Smooth muscle cell (in vitro differentiated cells): Measurements from ENCODE around the gene HESX1. TPM values are rescaled to one million over a fixed set of nuclear protein-coding genes. Genes with fewer than 3 reads are reported as not detected.

Experiments
- DNase-seq: peaks from one replicate; lab custom pipeline; 2025; ENCODE audit not compliant: unreplicated experiment; lab: John Stamatoyannopoulos, UW
- H2AFZ ChIP-seq: fragments of 200-600 bp; sonication (generic); 2 replicates; pipeline ENCODE4 v1.6.0; 2016; ENCODE audit warnings: antibody characterized with exemption, low read depth, mild to moderate bottlenecking
- H3F3A ChIP-seq: fragments of 200-600 bp; sonication (generic); 2 replicates; pipeline ENCODE4 v1.6.0; 2017; ENCODE audit warnings: antibody characterized with exemption, low read depth
- H3K27ac ChIP-seq: fragments of 200-600 bp; sonication (generic); 2 replicates; pipeline ENCODE4 v1.5.1; 2016; ENCODE audit warnings: low read depth, mild to moderate bottlenecking
- H3K27me3 ChIP-seq: fragments of 200-600 bp; sonication (generic); 2 replicates; pipeline ENCODE4 v1.6.1; 2016; ENCODE audit warnings: low read depth, mild to moderate bottlenecking
- H3K36me3 ChIP-seq: fragments of 200-600 bp; sonication (generic); 2 replicates; pipeline ENCODE4 v1.5.1; 2016; ENCODE audit warnings: low read depth
- H3K4me1 ChIP-seq: fragments of 200-600 bp; sonication (generic); 2 replicates; pipeline ENCODE4 v1.5.1; 2016; ENCODE audit warnings: low read depth
- H3K4me2 ChIP-seq: fragments of 200-600 bp; sonication (generic); 2 replicates; pipeline ENCODE4 v1.6.0; 2016; ENCODE audit warnings: mild to moderate bottlenecking
- H3K4me3 ChIP-seq: fragments of 200-600 bp; sonication (generic); 2 replicates; pipeline ENCODE4 v1.5.1; 2016; ENCODE audit warnings: mild to moderate bottlenecking
- H3K79me2 ChIP-seq: fragments of 200-600 bp; sonication (generic); 2 replicates; pipeline ENCODE4 v1.6.0; 2016; ENCODE audit warnings: low read depth, mild to moderate bottlenecking
- H3K9ac ChIP-seq: fragments of 200-600 bp; sonication (generic); 2 replicates; pipeline ENCODE4 v1.6.0; 2016; ENCODE audit warnings: low read depth
- H3K9me3 ChIP-seq: fragments of 200-600 bp; sonication (generic); replicated peaks from 2 replicates; pipeline ENCODE4 v1.5.1; 2016; ENCODE audit warnings: low read depth
- H4K20me1 ChIP-seq: fragments of 200-600 bp; sonication (generic); 2 replicates; pipeline ENCODE4 v1.6.0; 2016; ENCODE audit warnings: low read depth
- WGBS: methylation state at CpG from one replicate; pipeline ENCODE4 v1.1.7; 2016; ENCODE audit warnings: low lambda C conversion rate; 5-methylcytosine and 5-hydroxymethylcytosine counted together
- polyA plus RNA-seq: library from polyadenylated mRNA; unstranded; fragments of >200 nt; fragmentation: Nextera tagmentation; extraction: Ambion mirVana; gene quantifications from 2 replicates; pipeline ENCODE4 v1.2.1, GENCODE V29; 2016
- total RNA-seq: library from RNA; depleted of rRNA; stranded (reverse); fragments of >200 nt; gene quantifications from 2 replicates; pipeline ENCODE4 v1.2.3, GENCODE V29; 2014
- TF ChIP-seq, protein P1 (sequence below): fragments of 200-600 bp; sonication (generic); IDR thresholded peaks from 2 replicates; pipeline ENCODE4 v1.5.1; 2017; ENCODE audit warnings: borderline replicate concordance, mild to moderate bottlenecking, antibody characterized with exemption; ENCODE audit not compliant: insufficient read depth, poor library complexity, severe bottlenecking

HESX1 gene
- total and polyA plus RNA-seq, 2 experiments from 2014 or later, result 2.1 TPM; not detected in 1

DNA sequence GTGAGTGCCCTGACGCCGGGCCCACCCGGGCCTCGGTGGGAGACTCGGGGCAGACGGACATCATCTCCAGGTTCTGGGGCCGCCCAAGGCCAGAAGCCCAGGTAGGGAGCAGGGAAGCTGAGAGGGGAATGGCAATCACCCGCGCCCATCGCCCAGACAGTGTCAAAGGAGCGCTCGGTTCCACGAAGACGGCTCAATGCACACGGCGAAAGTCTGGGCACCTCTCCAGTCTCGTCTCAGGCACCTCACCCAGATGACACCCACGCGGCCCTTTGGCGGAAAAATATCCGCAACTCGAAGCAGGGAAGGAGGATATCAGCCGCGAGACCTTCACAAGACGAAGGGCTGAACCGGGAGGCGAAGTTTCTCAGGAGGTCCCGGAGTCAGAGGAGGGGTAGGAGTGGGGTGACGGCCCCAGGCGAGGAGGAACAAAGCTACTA is 35.5 kb downstream of the HESX1 start:
- WGBS, result 4% methylated on average over 30 of the region's 30 CpGs
- DNase-seq, result no peak
- Histone ChIP-seq H3K4me1 (peaks cover 40% of the 10 kb centered on the region), H3K9ac (peak overlapping the region; percentile 43), H4K20me1 (no peaks in the 10 kb centered on the region), H3K79me2 (no peaks in the 10 kb centered on the region), H3K36me3 (no peaks in the 10 kb centered on the region), H2AFZ (peak overlapping the region; percentile 88), H3K4me2 (peak overlapping the region; percentile 100), H3K27me3 (peaks cover 4% of the 10 kb centered on the region), H3K4me3 (peak overlapping the region; percentile 75), H3F3A (no peaks in the 10 kb centered on the region), H3K27ac (no peak overlapping the region), H3K9me3 (no peaks in the 10 kb centered on the region)
- TF ChIP-seq, protein P1, sequence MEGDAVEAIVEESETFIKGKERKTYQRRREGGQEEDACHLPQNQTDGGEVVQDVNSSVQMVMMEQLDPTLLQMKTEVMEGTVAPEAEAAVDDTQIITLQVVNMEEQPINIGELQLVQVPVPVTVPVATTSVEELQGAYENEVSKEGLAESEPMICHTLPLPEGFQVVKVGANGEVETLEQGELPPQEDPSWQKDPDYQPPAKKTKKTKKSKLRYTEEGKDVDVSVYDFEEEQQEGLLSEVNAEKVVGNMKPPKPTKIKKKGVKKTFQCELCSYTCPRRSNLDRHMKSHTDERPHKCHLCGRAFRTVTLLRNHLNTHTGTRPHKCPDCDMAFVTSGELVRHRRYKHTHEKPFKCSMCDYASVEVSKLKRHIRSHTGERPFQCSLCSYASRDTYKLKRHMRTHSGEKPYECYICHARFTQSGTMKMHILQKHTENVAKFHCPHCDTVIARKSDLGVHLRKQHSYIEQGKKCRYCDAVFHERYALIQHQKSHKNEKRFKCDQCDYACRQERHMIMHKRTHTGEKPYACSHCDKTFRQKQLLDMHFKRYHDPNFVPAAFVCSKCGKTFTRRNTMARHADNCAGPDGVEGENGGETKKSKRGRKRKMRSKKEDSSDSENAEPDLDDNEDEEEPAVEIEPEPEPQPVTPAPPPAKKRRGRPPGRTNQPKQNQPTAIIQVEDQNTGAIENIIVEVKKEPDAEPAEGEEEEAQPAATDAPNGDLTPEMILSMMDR, result no peak

- Histone ChIP-seq H3K27ac (no peak overlapping the region), H3K4me1 (peaks cover 44% of the 10 kb centered on the region), H2AFZ (no peak overlapping the region), H3K9me3 (no peaks in the 10 kb centered on the region), H3K4me2 (peak overlapping the region; percentile 100), H3F3A (no peaks in the 10 kb centered on the region), H3K79me2 (no peaks in the 10 kb centered on the region), H3K27me3 (peaks cover 4% of the 10 kb centered on the region), H3K4me3 (peak overlapping the region; percentile 75), H3K36me3 (no peaks in the 10 kb centered on the region), H3K9ac (no peak overlapping the region), H4K20me1 (no peaks in the 10 kb centered on the region)
- WGBS, result 16% methylated on average over 8 of the region's 8 CpGs
- no peak for DNase-seq
- TF ChIP-seq, protein P1, result no peak
Observed at GRCh38 chr3:57163751-57164150, 36.0 kb downstream of the HESX1 start.

DNA sequence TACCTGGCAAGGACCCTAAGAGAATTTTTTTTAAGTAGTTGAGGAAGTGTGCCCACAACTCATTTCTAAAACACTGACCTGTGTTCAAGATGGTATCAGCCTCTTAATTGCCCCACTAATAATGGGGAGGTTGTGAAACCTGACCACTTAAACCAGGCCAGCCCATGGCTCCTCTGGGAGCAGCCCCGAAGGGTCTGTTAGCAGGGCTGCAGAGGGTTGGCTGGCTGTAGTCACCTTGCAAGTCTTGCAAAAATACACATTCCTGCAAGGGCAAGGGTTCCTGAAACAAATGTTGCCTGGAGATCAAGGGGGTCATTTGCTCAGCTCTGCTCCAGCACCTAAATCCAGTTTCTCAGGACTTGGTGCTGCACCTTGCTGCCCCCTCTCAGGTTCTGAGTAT is 37.9 kb downstream of the HESX1 start:
- Histone ChIP-seq H3K27ac (no peak overlapping the region), H2AFZ (no peak overlapping the region), H3K4me3 (no peak overlapping the region), H3K27me3 (peaks cover 4% of the 10 kb centered on the region), H3K4me2 (no peak overlapping the region), H3K79me2 (no peaks in the 10 kb centered on the region), H4K20me1 (no peaks in the 10 kb centered on the region), H3K9ac (no peak overlapping the region), H3K4me1 (peaks cover 61% of the 10 kb centered on the region), H3K36me3 (no peaks in the 10 kb centered on the region), H3F3A (no peaks in the 10 kb centered on the region), H3K9me3 (no peaks in the 10 kb centered on the region)
- TF ChIP-seq, protein P1, result no peak
- DNase-seq, result no peak
- 82% methylated on average over 1 of the region's 1 CpG for WGBS

- no peak overlapping the region for H3K9ac ChIP-seq
- no peak for DNase-seq
- 43% methylated on average over 5 of the region's 5 CpGs for WGBS
- H3K4me3 ChIP-seq, result no peak overlapping the region
- H3K27ac ChIP-seq, result no peak overlapping the region
- no peaks in the 10 kb centered on the region for H3F3A ChIP-seq
- no peaks in the 10 kb centered on the region for H3K79me2 ChIP-seq
- H3K27me3 ChIP-seq, result peaks cover 4% of the 10 kb centered on the region
- no peaks in the 10 kb centered on the region for H3K36me3 ChIP-seq
- peaks cover 61% of the 10 kb centered on the region for H3K4me1 ChIP-seq
- H3K9me3 ChIP-seq, result no peaks in the 10 kb centered on the region
- H4K20me1 ChIP-seq, result no peaks in the 10 kb centered on the region
- no peak overlapping the region for H2AFZ ChIP-seq
- TF ChIP-seq, protein P1, result no peak
- no peak overlapping the region for H3K4me2 ChIP-seq
Observed at GRCh38 chr3:57160765-57161538, 38.8 kb downstream of the HESX1 start.
